ENCODE measurements around the gene KLHL3.

KLHL3 gene

GRCh38 chr5:137735555-137736284 lies at the start of gene KLHL3:
TSS of gene KLHL3 (minus strand) at chr5:137736089. CDS start at chr5:137735646, 443 bp downstream.
- H3F3A ChIP-seq (ENCODE audit: insufficient read depth): no peaks in the 10 kb centered on the region
- no peaks in the 10 kb centered on the region for H3K9me2 ChIP-seq (replicated peaks; ENCODE audit: insufficient read depth, low read length)
- no peak within 1 kb of the TSS for H3K9ac ChIP-seq (ENCODE audit: low read length)
- no peaks in the 10 kb centered on the region for H3K9me3 ChIP-seq (ENCODE audit: insufficient read depth, low read length)
- no peaks in the 10 kb centered on the region for H3K79me2 ChIP-seq (ENCODE audit: insufficient read depth, low read length)
- no peak within 1 kb of the TSS for H2AFZ ChIP-seq (ENCODE audit: low read depth, low read length, severe bottlenecking)
- no peaks in the 10 kb centered on the region for H4K20me1 ChIP-seq (ENCODE audit: low read depth, low read length)
- H3K4me2 ChIP-seq (ENCODE audit: low read depth, low read length, poor library complexity, severe bottlenecking): no peak within 1 kb of the TSS
- H3K4me3 ChIP-seq (ENCODE audit: insufficient read depth, low read length, poor library complexity, severe bottlenecking): no peak within 1 kb of the TSS
- no peak within 1 kb of the TSS for H3K27ac ChIP-seq (ENCODE audit: low read depth, low read length)
- no peaks in the 10 kb centered on the region for H3K27me3 ChIP-seq (ENCODE audit: low read length)
- H3K36me3 ChIP-seq (ENCODE audit: low read length): no peaks in the 10 kb centered on the region
- TF ChIP-seq CTCF (IDR thresholded peaks at IDR 0.05; ENCODE audit: insufficient read depth, low read length, poor library complexity, severe bottlenecking): no peak
- TF ChIP-seq EZH2phosphoT487 (conservative IDR thresholded peaks at IDR 0.05; ENCODE audit: low read length): no peak

- no peaks in the 10 kb centered on the region for H3K36me3 ChIP-seq (ENCODE audit: low read length)
- no peak for TF ChIP-seq CTCF (IDR thresholded peaks at IDR 0.05; ENCODE audit: insufficient read depth, low read length, poor library complexity, severe bottlenecking)
- no peak for TF ChIP-seq EZH2phosphoT487 (conservative IDR thresholded peaks at IDR 0.05; ENCODE audit: low read length)
- no peak overlapping the region for H3K4me2 ChIP-seq (ENCODE audit: low read depth, low read length, poor library complexity, severe bottlenecking)
These were observed 47.2 kb upstream of the KLHL3 start for GRCh38 chr5:137782984-137783536.

GRCh38 chr5:137782055-137782454 lies 46.2 kb upstream of the KLHL3 start:
- Histone ChIP-seq H3K27me3 (ENCODE audit: low read length) (no peaks in the 10 kb centered on the region), H3K4me3 (ENCODE audit: insufficient read depth, low read length, poor library complexity, severe bottlenecking) (no peak overlapping the region), H3K9ac (ENCODE audit: low read length) (no peak overlapping the region), H2AFZ (ENCODE audit: low read depth, low read length, severe bottlenecking) (no peak overlapping the region), H4K20me1 (ENCODE audit: low read depth, low read length) (no peaks in the 10 kb centered on the region), H3K9me3 (ENCODE audit: insufficient read depth, low read length) (no peaks in the 10 kb centered on the region), H3K9me2 (replicated peaks; ENCODE audit: insufficient read depth, low read length) (no peaks in the 10 kb centered on the region), H3F3A (ENCODE audit: insufficient read depth) (no peaks in the 10 kb centered on the region), H3K27ac (ENCODE audit: low read depth, low read length) (no peak overlapping the region), H3K36me3 (ENCODE audit: low read length) (no peaks in the 10 kb centered on the region), H3K79me2 (ENCODE audit: insufficient read depth, low read length) (no peaks in the 10 kb centered on the region), H3K4me2 (ENCODE audit: low read depth, low read length, poor library complexity, severe bottlenecking) (no peak overlapping the region)
- TF ChIP-seq EZH2phosphoT487 (conservative IDR thresholded peaks at IDR 0.05; ENCODE audit: low read length) (no peak), CTCF (IDR thresholded peaks at IDR 0.05; ENCODE audit: insufficient read depth, low read length, poor library complexity, severe bottlenecking) (no peak)

More at GRCh38 chr5:137782984-137783536, 47.2 kb upstream of the KLHL3 start:
- no peaks in the 10 kb centered on the region for H3K27me3 ChIP-seq (ENCODE audit: low read length)
- H3K9me2 ChIP-seq (replicated peaks; ENCODE audit: insufficient read depth, low read length): no peaks in the 10 kb centered on the region
- no peaks in the 10 kb centered on the region for H4K20me1 ChIP-seq (ENCODE audit: low read depth, low read length)
- no peak overlapping the region for H2AFZ ChIP-seq (ENCODE audit: low read depth, low read length, severe bottlenecking)
- H3K27ac ChIP-seq (ENCODE audit: low read depth, low read length): no peak overlapping the region
- no peaks in the 10 kb centered on the region for H3K9me3 ChIP-seq (ENCODE audit: insufficient read depth, low read length)
- no peaks in the 10 kb centered on the region for H3F3A ChIP-seq (ENCODE audit: insufficient read depth)
- H3K9ac ChIP-seq (ENCODE audit: low read length): no peak overlapping the region
- H3K79me2 ChIP-seq (ENCODE audit: insufficient read depth, low read length): no peaks in the 10 kb centered on the region
- H3K4me3 ChIP-seq (ENCODE audit: insufficient read depth, low read length, poor library complexity, severe bottlenecking): no peak overlapping the region
